Body of pancreas (tissue), 4 donors: Measurements from ENCODE around the gene MT1G. TPM values are rescaled to one million over a fixed set of nuclear protein-coding genes. Genes with fewer than 3 reads are reported as not detected.
"Not testable (repeated sequence)": the region's sequence is repeated elsewhere in the genome, so short reads cannot be mapped to it uniquely, and the experiment has no call there.

Experiments
- ATAC-seq: fragments of 150-250 bp; one replicate; pipeline ENCODE4 v1.9.1; 2016
- DNase-seq, 4 donors: peaks; one replicate each; pipeline ENCODE4 v3.0.0-alpha.2; 2019
- H3K27ac ChIP-seq, 4 donors: fragments of 200-600 bp; sonication (generic); 1 replicate in 3 of 4; 2 replicates in 1 of 4; pipeline versions ENCODE4 v1.5.1 to v1.6.1; 2016 to 2019; ENCODE audit warnings: mild to moderate bottlenecking in 1 of 4, mixed read lengths in 1 of 4, moderate library complexity in 1 of 4
- H3K27me3 ChIP-seq, 2 donors: fragments of 200-600 bp; sonication (generic); one replicate each; pipeline ENCODE4 v1.6.0; 2016; ENCODE audit warnings: mild to moderate bottlenecking in 1 of 2
- H3K36me3 ChIP-seq, 2 donors: fragments of 200-600 bp; sonication (generic); replicated peaks in 1 of 2; 2 replicates each; pipeline ENCODE4 v1.5.1; 2016; ENCODE audit warnings: low read depth in 2 of 2; ENCODE audit not compliant: insufficient read depth in 1 of 2
- H3K4me1 ChIP-seq: fragments of 200-600 bp; sonication (generic); one replicate; pipeline ENCODE4 v1.6.0; 2016
- H3K4me3 ChIP-seq, 2 donors: fragments of 200-600 bp; sonication (generic); 1 replicate in 1 of 2; 2 replicates in 1 of 2; pipeline ENCODE4 v1.5.1; 2016 to 2019
- H3K9me3 ChIP-seq, 3 donors: fragments of 200-600 bp; sonication (generic); 1 replicate in 2 of 3; 2 replicates in 1 of 3; pipeline ENCODE4 v1.5.1; 2016
- POLR2A ChIP-seq, 3 donors: fragments of 450-650 bp; IDR thresholded peaks; one replicate each; pipeline ENCODE4 v1.6.1; 2016; ENCODE audit warnings: antibody characterized with exemption in 3 of 3, mild to moderate bottlenecking in 2 of 3
- WGBS, 2 donors: methylation state at CpG; one replicate each; pipeline ENCODE4 v1.1.5; 2017; 5-methylcytosine and 5-hydroxymethylcytosine counted together
- intact Hi-C: fragments of 100-400 bp; cut with DNase I; formaldehyde crosslinking; loops from one replicate; pipeline ENCODE4 v1.15.1; 2023
- total RNA-seq, 2 donors: library from RNA; depleted of rRNA; stranded (reverse); fragments of >200 nt; gene quantifications; one replicate each; pipeline ENCODE4 v1.1.0, GENCODE V29; 2016
- TF ChIP-seq, protein P1 (sequence below), 7 experiments: fragments of 450-650 bp in 4 of 7; fragments of 200-600 bp in 3 of 7; sonication (generic) in 3 of 7; IDR thresholded peaks; one replicate each; pipeline ENCODE4 v1.5.1; 2016 to 2019; ENCODE audit warnings: antibody characterized with exemption in 7 of 7

Gene MT1G
- total RNA-seq, 2 donors from 2014 or later = 95.2 to 413 TPM

DNA sequence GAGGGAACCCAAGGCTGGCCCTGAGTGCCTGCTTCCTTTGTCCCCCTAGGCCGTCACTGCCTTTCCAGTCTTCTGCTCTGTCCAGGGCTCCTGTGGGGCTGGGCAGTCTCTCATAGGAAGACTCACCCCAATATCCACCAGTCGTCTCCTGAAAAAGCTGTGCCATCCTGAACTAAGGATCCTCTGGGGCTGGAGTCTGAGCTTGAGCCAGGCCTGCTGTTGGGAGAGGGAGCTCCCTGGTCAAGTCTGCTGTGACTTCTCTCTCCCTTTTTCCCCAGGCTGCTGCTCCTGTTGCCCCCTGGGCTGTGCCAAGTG lies 2.7 kb upstream of the MT1G start:
- intact Hi-C loops = no loop called here
- Histone ChIP-seq H3K4me3 (no peak overlapping the region), H3K9me3 (no peaks in the 10 kb centered on the region), H3K27ac (peak overlapping the region in 1 of 4 donors; percentile 26), H3K4me1 (peaks cover 48% of the 10 kb centered on the region), H3K36me3 (no peaks in the 10 kb centered on the region), H3K27me3 (no peaks in the 10 kb centered on the region)
- ATAC-seq = no peak
- TF ChIP-seq, protein P1, sequence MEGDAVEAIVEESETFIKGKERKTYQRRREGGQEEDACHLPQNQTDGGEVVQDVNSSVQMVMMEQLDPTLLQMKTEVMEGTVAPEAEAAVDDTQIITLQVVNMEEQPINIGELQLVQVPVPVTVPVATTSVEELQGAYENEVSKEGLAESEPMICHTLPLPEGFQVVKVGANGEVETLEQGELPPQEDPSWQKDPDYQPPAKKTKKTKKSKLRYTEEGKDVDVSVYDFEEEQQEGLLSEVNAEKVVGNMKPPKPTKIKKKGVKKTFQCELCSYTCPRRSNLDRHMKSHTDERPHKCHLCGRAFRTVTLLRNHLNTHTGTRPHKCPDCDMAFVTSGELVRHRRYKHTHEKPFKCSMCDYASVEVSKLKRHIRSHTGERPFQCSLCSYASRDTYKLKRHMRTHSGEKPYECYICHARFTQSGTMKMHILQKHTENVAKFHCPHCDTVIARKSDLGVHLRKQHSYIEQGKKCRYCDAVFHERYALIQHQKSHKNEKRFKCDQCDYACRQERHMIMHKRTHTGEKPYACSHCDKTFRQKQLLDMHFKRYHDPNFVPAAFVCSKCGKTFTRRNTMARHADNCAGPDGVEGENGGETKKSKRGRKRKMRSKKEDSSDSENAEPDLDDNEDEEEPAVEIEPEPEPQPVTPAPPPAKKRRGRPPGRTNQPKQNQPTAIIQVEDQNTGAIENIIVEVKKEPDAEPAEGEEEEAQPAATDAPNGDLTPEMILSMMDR (IDR thresholded peaks at IDR 0.05) = no peak
- no peak for TF ChIP-seq POLR2A (IDR thresholded peaks at IDR 0.05)
- 21 to 68% methylated on average over 2 of the region's 2 CpGs for WGBS, 2 donors
- DNase-seq = no peak

DNA sequence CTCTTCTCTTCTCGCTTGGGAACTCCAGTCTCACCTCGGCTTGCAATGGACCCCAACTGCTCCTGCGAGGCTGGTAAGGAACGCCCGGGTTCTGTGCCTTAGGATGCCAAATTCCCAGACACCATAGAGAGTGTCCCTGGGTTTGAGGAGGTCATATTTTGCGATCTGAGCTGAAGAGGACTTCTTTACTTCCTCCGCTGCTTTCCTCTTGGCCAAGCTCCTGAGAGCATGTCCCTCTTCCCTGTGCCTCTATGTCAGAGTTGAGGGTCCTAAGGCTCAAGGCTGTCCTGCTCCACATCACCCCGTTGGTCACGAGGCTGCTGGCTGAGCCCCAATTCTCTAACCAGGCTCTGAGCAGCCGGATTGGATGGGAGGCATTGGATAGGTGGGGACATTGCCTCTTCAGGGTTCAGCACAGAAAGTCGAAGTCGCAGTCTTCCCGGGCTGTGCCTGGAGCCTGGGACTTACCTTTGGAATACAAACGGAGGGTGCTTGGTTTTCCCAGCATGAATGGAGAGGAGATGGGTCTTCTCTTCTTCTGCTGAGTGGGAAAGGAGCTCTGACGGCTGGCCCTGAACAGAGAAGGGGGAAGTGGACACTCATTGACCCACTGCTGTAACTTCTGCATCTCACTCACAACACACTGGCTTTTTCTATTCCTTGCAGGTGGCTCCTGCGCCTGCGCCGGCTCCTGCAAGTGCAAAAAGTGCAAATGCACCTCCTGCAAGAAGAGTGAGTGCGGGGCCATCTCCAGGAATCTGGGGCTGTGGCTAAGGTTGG lies 2.2 kb upstream of the MT1G start:
- Histone ChIP-seq H3K27ac (peak overlapping the region in 3 of 4 donors; percentile 82 to 91 (median 84)), H3K36me3 (no peaks in the 10 kb centered on the region), H3K4me1 (peaks cover 48% of the 10 kb centered on the region), H3K4me3 (no peak overlapping the region), H3K27me3 (no peaks in the 10 kb centered on the region), H3K9me3 (no peaks in the 10 kb centered on the region)
- TF ChIP-seq, protein P1 (IDR thresholded peaks at IDR 0.05) = no peak
- no peak for TF ChIP-seq POLR2A (IDR thresholded peaks at IDR 0.05)
- ATAC-seq (no peak), DNase-seq (no peak)
- intact Hi-C loops = no loop called here
- WGBS, 2 donors = 18 to 21% methylated on average over 15 to 19 of the region's 19 CpGs

DNA sequence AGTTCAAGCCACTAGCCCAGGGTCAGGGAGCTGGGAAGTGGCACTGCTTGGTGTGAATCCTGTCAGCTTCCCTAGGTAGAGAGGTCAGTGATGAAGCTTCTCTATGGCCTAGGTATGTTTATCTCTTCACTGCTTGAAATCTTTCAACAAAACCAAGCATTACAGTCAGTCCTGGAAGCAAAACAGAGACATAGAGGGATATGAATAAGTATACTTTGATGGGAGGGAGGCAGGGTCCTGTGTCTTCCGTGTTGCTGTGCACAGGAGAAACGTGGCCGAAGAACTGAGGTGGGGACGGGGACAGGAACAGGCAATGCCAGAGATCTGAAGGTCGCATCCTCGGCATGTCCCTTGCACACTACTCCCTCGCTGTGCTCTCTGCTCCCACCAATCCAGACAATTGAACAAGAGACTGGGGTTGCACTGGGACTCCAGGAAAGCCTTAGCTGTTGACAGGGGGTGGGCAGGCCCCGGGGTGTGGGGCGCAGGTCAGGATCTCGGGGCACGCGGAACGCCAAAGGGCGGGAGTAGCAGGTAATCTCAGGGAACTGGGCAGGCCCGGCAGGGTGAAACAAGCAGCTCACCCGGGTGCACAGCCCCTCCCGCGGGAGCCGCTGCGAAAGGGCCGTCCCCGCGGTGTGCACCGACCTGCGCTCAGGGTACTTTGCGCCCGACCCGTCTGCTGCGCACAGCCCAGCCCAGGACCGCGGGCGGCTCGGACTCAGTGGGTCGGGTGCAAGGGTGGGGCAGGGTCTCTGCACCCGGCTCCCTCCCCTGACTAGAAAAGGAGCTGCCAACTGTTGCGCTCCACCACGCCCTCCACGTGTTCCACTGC lies 1.4 kb upstream of the MT1G start, which contains the start of gene MT1H:
Gene MT1H (plus strand): TSS at position 810 of the 835 bp plus-strand sequence. CDS start 71 bp downstream, outside the sequence.
- Histone ChIP-seq H3K4me1 (peaks cover 47% of the 10 kb centered on the region), H3K36me3 (no peaks in the 10 kb centered on the region), H3K9me3 (no peaks in the 10 kb centered on the region), H3K4me3 (no peak within 1 kb of the TSS), H3K27ac (peak within 1 kb of the TSS; percentile 23 to 91 (median 83)), H3K27me3 (no peaks in the 10 kb centered on the region)
- TF ChIP-seq, protein P1 (IDR thresholded peaks at IDR 0.05) = no peak
- TF ChIP-seq POLR2A (IDR thresholded peaks at IDR 0.05) = no peak
- peak; percentile 34 for ATAC-seq
- intact Hi-C loops = no loop called here
- WGBS, 2 donors = 13 to 32% methylated on average over 28 to 38 of the region's 38 CpGs
- peak; percentile 51 to 81 (median 62) for DNase-seq

DNA sequence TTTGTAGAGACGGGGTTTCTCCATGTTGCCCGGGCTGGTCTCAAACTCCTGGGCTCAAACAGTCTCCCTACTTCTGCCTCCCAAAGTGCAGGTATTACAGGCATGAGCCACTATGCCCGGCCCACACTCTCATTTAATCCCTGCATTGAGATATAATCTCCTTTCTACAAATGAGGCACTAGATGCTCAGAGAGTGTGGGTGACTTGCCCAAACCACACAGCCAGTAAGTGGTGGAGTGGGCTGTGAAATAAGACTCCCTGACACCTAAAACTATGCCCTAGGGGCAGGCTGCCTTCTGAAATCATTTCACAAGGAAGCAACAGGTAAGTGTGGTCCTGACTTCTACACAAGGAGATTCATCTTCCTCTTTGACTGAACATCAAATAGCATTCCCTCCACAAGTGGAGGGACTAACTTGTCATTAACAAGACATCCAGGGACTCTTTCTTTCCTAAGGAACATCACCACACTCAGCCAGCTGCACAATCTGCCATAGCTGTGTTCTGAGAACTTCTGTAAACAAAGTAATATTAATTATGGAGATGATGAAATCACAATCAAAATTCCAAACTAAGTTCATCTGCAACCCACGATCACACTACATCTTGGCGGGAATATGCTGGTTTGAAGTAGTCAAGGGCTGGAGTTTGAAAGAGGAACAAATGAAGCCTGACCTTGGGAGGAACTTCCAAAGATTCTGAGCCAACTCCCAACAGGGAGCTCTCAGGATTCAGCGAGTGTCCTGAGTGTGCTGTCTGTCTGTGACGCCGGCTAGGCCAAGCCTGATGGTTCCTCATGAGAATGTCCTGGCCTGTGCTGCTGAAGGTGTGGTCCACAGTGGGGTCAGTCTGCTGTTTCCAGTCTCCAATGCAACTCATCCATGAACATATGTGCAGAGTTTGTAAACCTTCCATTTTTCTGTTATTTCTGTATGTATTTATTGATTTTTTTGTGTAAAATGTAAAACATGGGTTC lies 2.3 kb downstream of the MT1G start:
- H3K4me3 ChIP-seq, H3K36me3 ChIP-seq, H3K27me3 ChIP-seq, ATAC-seq, intact Hi-C loops, DNase-seq, H3K9me3 ChIP-seq: not testable (repeated sequence)
- Histone ChIP-seq H3K27ac (peak overlapping the region in 1 of 4 donors; percentile 82), H3K4me1 (peaks cover 41% of the 10 kb centered on the region)
- 37 to 47% methylated on average over 8 of the region's 8 CpGs for WGBS, 2 donors
